Epithelial cell of prostate (primary cell): Measurements from ENCODE around the gene FBXL13.
"Not testable (repeated sequence)": the region's sequence is repeated elsewhere in the genome, so short reads cannot be mapped to it uniquely, and the experiment has no call there.

Experiments
- DNase-seq: peaks from one replicate; pipeline ENCODE4 v3.0.0-alpha.2; 2011; ENCODE audit warnings: low read depth, low spot score
- H3K27ac ChIP-seq: fragments of 450-650 bp; 2 replicates; pipeline ENCODE4 v1.5.1; 2017; ENCODE audit warnings: mild to moderate bottlenecking

Gene FBXL13

DNA sequence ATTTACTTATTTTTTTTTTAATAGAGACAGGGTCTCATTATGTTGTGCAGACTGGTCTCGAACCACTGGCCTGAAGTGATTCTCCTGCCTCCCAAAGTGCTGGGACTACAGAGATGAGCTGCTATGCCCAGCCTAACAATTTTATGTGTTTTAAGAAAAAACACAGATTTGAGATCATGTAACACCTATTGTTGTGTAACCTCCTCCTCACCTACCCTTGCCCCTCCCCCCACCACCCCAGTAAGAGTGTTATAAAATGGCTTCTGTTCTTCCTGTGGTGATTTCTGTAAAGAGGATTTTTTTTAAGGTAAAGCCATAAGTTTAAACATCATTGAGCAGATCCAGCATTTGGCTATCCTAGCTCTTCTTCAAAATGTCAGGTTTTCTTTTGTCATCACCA is 7.9 kb upstream of the FBXL13 start:
- no peak overlapping the region for H3K27ac ChIP-seq
- DNase-seq: no peak

DNA sequence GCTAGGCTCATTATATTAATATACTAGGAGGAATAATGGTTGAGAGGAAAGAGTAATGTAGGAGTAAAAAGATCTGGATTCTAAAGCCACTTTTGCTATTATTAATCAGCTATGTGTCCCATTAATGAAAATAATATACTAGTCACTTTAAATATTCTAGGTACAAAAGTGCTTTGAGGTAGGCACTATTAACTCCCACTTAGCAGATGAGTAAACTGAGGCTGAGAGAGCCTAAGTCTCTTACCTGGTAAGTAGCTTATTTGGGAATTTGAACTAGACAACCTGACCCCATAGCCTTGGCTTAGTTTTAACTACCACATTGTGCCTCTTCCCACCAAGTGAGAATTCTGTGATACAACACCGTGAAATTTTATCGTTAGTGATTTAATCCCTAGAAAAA is 6.3 kb upstream of the FBXL13 start:
- H3K27ac ChIP-seq: no peak overlapping the region

DNA sequence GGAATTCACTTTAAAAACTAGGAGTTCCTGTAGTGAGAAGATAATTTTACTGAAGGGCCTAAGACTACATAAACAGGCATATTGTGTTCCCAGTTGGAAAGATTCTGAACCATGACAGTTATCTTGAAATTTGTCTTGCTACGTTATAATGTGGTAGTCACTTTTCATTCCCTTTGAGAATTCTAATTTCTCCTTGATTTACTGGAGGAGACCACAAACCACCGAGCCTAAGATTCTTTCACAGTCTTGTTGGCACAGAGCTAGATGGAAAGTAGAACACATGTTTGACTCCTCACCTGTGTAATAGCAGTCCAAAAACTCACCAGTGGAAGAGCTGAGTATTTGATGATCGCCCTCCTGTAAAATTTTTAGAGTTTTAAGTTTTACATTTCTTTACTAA is 5.2 kb upstream of the FBXL13 start:
- H3K27ac ChIP-seq: no peak overlapping the region
- DNase-seq: no peak

More for the DNA sequence above, 6.3 kb upstream of the FBXL13 start:
- no peak for DNase-seq

DNA sequence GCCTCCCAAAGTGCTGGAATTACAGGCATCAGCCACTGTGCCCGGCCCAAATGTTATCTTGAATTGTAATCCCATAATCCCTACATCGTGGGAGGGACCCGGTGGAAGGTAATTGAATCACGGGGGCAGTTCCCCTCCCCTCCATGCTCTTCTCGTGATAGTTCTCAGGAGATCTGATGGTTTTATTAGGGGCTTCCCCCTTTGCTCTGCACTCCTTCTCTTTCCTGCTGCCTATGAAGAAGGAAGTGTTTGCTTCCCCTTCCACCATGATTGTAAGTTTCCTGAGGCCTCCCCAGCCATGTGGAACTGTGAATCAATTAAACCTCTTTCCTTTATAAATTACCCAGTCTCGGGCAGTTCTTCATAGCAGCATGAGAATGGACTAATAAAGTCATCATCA is 3.6 kb upstream of the FBXL13 start:
- H3K27ac ChIP-seq, DNase-seq: not testable (repeated sequence)

DNA sequence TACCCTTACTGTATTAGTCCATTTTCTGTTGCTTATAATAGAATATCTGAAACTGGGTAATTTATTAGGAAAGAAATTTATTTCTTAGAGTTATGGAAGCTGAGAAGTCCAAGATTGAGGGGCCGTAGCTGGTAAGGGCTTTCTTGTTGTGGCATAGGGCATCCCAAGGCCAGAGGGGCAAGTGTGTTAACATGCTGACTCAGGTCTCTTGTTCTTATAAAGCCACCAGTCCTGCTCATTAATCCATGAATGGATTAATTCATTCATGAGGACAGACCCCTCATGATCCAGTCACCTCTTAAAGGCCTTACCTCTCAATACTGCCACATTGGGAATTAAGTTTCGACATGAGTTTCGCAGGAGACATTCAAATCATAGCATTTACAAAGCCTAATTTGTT is 2.7 kb upstream of the FBXL13 start:
- H3K27ac ChIP-seq: no peak overlapping the region
- no peak for DNase-seq

DNA sequence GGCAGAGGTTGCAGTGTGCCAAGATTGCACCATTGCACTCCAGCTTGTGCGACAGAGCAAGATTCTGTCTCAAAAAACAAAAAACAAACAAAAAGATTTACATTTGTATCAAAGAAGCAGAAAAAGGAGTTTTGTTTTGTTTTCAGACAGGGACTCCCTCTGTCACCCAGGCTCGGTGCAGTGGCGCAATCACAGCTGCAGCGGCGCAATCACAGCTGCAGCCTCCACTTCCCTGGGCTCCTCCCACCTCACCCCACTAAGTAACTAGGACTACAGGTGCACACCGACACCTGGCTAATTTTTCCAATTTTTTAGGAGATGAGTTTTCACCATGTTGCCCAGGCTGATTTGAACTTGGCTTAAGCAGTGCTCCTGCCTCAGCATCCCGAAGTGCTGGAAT is 2.2 kb upstream of the FBXL13 start:
- DNase-seq: no peak
- H3K27ac ChIP-seq: no peak overlapping the region

DNA sequence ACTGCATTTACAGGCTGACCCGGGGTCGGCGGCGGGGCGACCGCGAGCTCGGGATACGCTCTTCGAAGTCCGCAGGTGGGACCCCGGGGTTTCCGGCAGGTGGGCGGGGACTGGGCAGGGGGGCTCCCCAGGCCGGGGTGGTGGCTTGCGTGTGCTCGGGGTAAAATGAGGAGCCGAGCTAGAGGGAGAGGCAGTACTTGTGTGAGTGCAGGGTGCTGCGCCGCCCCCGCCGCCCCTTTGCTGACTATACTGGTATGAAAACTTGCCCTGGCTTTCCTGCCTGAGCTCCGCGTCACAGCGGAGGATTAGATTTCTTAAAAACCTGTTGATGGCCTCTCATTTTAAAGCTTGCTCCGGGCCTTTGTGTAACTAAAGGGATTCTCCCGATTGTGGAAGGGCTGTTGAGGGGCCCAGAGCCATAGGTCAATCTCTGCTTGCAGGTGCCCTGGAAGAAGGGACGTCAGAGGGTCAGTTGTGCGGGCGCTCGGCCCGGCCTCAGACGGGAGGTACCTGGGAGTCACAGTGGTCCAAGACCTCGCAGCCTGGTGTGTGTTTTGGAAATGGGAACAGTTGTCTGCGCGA is 832 bp upstream of the FBXL13 start:
- peak overlapping the region; percentile 92 for H3K27ac ChIP-seq
- no peak for DNase-seq

DNA sequence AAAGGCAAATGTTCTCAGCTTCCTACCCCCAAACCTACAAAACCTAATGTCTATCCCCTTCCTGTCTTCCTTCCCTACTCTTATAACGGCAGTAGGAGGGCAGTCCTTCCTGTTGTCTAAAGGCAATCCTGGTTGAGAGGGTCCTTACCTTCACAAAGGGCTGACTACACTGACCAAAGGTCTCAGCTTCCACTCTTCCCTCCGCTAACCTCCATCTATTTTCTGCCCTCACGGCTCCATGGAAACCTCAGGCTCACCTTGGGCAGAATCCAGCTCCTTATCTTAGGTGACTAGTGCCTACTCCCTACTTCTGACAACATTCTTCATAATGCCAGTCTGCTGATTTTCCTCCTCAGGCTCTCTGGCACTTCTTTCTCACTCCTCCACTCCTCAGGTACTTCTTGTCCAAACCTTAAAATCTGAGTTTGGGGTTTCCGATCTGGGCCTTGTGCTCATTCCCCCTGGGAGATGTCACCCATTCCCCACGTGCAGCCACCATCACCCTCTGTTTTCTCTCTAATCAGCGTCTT is 542 bp downstream of the FBXL13 start:
- no peak for DNase-seq
- H3K27ac ChIP-seq: peak overlapping the region; percentile 92

DNA sequence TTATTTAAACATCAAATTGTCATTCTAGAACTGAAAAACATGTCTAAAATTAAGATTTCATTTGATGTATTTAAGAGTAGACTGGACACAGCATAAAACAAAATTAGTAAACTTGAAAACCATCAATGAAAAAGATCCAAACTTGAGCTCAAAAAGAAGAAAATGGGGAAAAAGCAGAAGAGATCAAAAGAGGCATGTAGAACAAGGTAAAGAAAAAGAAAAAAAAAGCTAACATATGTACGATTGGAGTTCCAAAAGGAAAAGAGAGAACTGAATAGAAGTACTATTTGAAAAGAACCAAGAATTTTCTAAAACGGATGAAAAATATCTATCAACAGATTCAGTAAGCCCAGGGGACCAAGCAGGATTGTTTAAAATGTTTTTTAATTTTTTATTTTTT is 3.6 kb downstream of the FBXL13 start:
- H3K27ac ChIP-seq: no peak overlapping the region
- DNase-seq: no peak

DNA sequence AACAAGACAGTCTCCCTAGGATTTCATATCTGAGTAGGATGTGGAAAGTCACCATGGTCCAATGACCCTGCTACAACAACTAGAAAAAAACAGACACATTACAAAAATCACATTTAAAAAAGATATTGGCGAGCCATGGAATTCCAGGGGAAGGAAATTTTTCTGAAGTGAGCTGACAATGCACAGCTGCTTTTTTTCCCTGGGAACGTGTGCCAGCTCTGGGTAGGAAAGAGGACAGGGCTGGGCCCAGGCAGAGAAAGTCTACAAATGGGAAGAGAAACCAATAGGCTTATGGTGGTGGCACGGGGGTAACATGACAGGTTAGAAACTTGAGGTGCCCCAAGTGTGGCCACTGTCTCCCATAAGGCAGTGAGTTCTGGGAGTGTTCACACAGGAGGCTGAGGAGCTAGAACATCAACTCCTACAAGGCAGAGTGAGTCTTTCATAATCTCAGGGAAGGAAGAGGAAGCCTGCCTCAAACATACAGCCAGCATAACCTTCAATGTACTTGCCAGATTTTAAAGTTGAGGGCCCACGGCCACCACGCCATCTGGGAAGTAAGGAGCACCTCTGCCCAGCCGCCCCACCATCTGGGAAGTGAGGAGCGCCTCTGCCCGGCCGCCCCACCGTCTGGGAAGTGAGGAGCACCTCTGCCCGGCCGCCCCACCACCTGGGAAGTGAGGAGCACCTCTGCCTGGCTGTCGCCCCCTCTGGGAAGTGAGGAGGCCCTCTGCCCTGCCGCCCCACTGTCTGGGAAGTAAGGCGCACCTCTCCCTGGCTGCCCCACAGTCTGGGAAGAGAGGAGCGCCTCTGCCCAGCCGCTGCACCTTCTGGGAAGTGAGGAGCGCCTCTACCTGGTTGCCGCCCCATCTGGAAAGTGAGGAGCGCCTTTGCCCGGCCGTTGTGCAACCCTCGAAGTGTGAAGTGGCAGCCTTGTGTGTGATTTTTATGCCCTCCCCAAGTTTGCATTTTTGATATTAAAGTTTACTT is 5.9 kb downstream of the FBXL13 start:
- DNase-seq: no peak
- H3K27ac ChIP-seq: no peak overlapping the region

DNA sequence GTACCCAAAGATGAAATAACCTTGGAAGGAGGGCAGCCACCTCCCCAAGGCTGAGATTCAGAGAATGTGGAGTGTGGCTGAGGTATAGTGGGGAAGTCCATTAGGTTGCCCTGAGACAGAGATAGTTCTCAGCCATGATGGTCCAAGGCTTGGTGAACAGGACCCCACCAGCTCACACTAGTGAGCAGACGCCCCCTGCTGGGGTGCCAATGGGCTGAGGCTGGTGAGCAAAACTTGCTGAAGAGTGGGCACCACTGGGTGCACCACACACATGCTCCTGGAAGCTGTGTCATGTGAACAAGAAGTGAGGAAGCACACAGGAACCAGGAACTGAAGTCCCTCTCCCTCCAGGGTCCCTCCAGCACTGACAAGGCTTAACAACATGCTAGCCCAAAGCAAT is 8.9 kb downstream of the FBXL13 start:
- H3K27ac ChIP-seq: no peak overlapping the region
- no peak for DNase-seq

DNA sequence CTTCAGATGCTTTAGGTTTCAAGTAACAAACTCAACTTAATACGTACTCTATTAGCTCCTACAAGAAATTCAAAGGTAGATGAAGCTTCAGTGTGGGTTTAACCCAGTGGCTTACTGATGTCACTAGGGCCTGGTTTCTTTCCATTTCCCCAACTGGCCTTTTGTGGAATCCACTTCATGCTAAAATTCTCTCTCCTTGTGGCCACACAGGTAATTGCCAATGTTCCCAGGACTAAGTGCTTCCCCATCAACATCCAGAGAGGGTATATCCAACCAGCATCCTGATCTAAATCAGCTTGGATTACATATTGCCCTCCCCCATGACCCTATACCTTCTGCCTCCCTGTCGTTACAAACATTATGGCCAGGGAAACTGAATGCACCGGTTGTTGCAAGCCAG is 10.7 kb downstream of the FBXL13 start:
- H3K27ac ChIP-seq: no peak overlapping the region
- no peak for DNase-seq

DNA sequence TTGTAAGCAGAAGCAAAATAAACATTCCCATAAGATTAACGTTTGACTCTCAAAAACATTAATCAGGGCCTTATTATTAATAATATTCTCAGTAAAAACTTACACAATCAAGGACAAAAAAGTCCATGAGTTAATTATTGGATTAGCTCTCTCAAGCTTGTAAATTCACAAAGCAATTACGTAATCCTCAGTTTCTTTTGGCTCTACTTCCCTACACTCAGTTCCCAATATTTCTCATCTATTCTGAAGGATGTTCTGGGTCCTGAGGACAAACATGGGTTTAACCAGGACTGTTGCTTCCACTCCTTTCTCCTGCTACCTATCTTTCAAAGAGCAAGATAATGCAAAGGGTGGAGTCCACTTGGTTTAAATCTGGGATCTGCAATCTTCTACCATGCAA is 15.1 kb downstream of the FBXL13 start:
- no peak overlapping the region for H3K27ac ChIP-seq
- no peak for DNase-seq

DNA sequence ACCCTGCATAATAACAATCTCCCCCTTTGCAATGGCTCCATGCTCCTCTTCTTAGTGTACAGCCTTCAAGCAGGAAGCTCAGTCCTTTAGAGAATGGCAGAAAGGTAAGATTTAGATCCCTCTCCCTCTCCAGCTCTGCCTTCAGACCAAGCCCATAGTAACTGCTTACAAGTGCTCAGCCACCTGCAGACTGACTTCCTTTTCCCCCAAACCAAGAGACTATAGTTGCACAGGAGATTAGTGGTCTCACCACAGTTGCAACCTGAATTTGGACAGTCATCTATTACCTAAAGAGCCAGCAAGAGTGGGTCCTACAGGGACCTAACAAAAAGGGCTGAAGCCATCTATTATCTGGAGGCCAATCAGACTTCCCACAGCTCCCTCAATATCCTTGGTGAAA is 16.5 kb downstream of the FBXL13 start:
- no peak for DNase-seq
- H3K27ac ChIP-seq: no peak overlapping the region

DNA sequence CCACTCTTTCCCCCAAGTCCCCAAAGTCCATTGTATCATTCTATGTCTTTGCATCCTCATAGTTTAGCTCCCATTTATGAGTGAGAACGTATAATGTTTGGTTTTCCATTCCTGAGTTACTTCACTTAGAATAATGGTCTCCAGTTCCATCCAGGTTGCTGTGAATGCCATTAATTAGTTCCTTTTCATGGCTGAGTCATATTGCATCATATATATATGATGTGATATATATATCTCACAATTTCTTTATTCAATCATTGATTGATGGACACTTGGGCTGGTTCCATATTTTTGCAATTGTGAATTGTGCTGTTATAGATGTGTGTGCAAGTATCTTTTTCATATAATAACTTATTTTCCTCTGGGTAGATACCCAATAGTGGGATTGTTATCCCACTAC is 18.6 kb downstream of the FBXL13 start:
- H3K27ac ChIP-seq: not testable (repeated sequence)

DNA sequence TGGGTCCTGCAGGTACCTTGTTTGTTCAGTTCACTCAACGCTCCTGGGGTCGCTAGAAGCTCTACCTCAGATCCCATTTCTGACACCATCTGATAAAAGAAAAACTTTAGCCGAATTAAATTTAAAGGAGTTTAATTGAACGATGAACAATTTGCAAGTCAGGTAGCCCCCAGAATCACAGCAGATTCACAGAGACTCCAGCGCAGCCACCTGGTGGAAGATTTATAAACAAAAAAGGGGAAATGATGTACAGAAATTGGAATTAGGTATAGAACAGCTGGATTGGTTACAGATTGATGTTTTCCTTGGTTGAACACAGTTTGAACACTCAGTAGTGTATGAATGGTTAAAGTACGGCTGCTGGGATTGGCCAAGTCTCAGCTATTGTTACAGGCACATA is 23.1 kb downstream of the FBXL13 start:
- DNase-seq: no peak
- H3K27ac ChIP-seq: no peak overlapping the region

More for the DNA sequence above, 18.6 kb downstream of the FBXL13 start:
- DNase-seq: not testable (repeated sequence)

DNA sequence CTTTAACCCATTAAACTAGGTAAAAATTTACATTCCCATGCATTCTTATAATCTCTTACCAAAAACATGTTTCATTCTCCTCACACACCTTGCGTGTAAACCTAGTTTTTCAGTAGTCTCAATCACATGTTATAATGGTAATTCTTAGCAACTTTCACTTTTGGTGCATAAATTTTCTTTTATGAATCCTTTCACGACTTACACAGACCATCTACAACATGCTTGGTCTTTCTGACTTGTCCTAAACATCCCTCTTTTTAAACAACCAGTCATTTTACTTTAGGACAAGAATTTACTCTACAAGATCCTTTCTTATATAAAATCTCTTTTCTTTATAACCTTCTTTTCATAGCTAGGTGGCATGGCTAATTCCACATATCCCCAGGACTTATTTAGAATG is 25.8 kb downstream of the FBXL13 start:
- no peak overlapping the region for H3K27ac ChIP-seq
- no peak for DNase-seq

DNA sequence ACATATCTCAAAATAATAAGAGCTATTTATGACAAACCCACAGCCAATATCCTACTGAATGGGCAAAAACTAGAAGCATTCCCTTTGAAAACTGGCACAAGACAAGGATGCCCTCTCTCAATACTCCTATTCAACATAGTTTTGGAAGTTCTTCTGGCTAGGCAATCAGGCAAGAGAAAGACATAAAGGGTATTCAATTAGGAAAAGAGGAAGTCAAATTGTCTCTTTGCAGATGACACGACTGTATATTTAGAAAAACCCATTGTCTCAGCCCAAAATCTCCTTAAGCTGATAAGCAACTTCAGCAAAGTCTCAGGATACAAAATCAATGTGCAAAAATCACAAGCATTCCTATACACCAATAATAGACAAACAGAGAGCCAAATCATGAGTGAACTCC is 32.8 kb downstream of the FBXL13 start:
- DNase-seq, H3K27ac ChIP-seq: not testable (repeated sequence)

DNA sequence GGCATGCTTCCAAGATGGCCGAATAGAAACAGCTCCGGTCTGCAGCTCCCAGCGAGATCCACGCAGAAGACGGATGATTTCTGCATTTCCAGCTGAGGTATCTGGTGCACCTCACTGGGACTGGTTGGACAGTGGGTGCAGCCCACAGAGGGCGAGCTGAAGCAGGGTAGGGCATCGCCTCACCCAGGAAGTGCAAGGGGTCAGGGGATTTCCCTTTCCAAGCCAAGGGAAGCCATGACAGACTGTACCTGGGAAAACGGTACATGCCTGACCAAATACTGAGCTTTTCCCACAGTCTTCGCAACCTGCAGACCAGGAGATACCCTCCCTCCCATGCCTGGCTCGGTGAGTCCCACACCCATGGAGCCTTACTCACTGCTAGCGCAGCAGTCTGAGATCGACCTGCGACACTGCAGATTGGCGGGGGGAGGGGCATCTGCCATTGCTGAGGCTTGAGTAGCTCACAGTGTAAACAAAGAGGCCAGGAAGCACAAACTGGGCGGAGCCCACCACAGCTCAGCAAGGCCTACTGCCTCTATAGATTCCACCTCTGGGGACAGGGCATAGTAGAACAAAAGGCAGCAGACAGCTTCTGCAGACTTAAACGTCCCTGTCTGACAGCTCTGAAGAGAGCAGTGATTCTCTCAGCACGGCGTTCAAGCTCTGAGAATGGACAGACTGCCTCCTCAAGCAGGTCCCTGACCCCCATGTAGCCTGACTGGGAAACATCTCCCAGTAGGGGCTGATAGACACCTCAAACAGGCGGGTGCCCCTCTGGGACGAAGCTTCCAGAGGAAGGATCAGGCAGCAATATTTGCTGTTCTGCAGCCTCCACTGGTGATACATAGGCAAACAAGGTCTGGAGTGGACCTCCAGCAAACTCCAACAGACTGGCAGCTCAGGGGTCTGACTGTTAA is 36.5 kb downstream of the FBXL13 start:
- H3K27ac ChIP-seq, DNase-seq: not testable (repeated sequence)

DNA sequence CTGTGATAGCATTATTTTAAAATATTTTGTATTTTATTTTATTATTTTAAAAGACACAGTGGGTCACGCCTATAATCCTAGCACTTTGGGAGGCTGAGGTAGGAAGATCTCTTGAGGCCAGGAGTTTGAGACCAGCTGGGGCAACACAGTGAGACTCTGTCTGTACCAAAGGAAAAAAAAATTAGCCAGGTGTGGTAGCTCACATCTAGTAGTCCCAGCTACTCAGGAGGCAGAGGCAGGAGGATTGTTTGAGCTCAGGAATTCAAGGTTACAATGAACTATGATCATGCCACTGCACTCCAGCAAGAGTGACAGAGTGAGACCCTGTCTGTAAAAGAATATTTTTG is 37.1 kb downstream of the FBXL13 start:
- DNase-seq: no peak
- H3K27ac ChIP-seq: no peak overlapping the region

DNA sequence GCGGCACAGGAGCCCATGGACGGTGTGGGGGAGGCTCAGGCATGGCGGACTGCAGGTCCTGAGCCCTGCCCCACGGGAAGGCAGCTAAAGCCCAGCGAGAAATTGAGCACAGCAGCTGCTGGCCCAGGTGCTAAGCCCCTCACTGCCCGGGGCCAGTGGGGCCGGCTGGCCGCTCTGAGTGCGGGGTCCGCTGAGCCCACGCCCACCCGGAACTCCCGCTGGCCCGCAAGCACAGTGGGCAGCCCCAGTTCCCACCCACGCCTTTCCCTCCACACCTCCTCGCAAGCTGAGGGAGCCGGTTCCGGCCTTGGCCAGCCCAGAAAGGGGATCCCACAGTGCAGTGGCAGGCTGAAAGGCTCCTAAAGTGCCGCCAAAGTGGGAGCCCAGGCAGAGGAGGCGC is 40.3 kb downstream of the FBXL13 start:
- H3K27ac ChIP-seq, DNase-seq: not testable (repeated sequence)
